Measurements from ENCODE around the gene SERP2. TPM values are rescaled to one million over a fixed set of nuclear protein-coding genes. Genes with fewer than 3 reads are reported as not detected.

The SERP2 gene
- total RNA-seq, 1 experiment from 2014 or later: 12.1 TPM

- peak; percentile 97 for DNase-seq (ENCODE audit: low read depth)
These were observed 61.7 kb downstream of the SERP2 start for GRCh38 chr13:44435142-44435918.

DNA sequence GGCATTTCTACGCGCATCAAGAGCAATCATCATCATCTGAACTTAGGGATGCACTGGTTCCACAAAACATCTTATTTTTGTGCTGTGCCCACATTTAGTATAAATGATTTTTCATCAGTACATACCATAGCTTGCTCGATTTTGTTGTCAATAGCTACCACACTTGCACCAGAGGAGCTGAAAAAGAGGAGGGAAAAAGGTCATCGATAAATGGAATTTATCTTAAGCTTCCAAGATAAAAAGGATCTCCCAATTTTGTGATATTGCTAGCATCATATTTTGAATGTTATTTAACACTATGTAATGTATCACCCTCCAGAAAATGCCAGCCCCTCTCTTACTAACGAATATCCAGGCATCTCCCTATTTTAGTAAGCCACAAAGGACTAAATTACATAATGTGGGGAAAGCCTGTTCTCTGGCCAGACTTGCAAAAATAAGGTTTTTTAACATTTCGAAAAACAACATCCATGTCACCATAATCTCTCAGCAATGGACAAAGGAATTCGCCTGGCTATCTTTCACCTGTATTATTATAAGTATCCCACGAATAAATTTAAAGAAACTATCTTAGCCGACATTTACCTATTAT, 62.4 kb downstream of the SERP2 start:
- DNase-seq (ENCODE audit: low read depth): no peak

GRCh38 chr13:44436589-44437337, 63.1 kb downstream of the SERP2 start:
- DNase-seq (ENCODE audit: low read depth): peak; percentile 95

DNA sequence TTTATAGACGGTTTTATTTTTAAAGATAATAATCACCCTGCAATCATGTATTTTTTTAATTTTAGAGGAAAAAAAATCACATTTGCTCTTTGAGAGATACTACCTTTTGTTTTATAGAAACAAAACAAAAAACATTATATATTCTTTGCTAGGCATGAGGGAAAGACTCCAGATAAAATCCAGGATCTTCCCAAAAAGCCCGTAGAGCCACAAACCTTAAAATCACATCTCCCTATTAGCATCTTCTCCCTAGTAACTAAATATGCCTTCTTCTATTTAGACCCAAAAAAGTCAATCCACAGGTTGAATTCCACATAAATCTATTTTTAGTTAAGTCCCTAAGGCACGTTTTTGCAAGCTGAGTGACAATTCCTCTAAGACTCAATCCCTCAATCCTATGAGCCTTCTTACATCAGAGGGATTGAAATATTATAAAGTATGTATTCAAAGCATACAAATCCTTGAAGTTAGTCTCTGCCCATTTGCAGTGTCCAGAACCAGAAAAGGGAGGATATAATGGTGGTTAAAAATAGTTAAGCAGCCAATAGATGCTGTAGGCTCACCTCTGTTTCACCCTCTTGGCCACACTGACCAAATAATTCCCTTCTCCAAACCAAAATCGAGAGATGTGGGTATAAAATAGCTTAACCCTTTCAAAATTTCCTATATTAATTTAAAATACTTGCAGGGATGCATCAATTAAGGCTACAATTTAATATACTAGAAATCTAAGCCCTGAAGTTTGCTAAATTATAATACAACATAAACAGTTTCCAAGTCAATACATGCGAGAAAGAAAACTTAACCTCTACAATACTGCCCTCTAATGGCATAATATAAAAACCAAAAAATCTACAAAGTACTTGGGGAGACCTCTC, 64.0 kb downstream of the SERP2 start:
- DNase-seq (ENCODE audit: low read depth): peak; percentile 56

GRCh38 chr13:44438234-44438579, 64.6 kb downstream of the SERP2 start:
- no peak for DNase-seq (ENCODE audit: low read depth)

- no peak for DNase-seq (ENCODE audit: low read depth)
These were observed 65.9 kb downstream of the SERP2 start for GRCh38 chr13:44439452-44440024.

- DNase-seq (ENCODE audit: low read depth): no peak
These were observed 66.5 kb downstream of the SERP2 start for GRCh38 chr13:44440046-44440608.

Other genes with a start within 250 kb of the SERP2 start
- gene TSC22D1, start 202.5 kb downstream of the SERP2 start, total RNA-seq (2014; rRNA removed; shearing (Covaris generic)): 188 and 227 TPM in 2 replicates